Psoas muscle (tissue), 8 donors: ENCODE results near the gene VPS36. TPM values are rescaled to one million over a fixed set of nuclear protein-coding genes. Genes with fewer than 3 reads are reported as not detected.

Experiments
- ATAC-seq, 4 donors: fragments of 200-7000 bp; cut with Tn5 transposase; one replicate each; pipeline ENCODE4 v1.9.1; 2020; ENCODE audit warnings: moderate library complexity in 3 of 4, mild to moderate bottlenecking in 2 of 4
- DNase-seq, 2 donors: peaks; one replicate each; pipeline ENCODE4 v3.0.0-alpha.2; 2020
- H3K27ac ChIP-seq: fragments of 200-600 bp; one replicate; pipeline ENCODE4 v1.8.0; 2022
- H3K27me3 ChIP-seq, 3 donors: fragments of 200-600 bp in 1 of 3; one replicate each; pipeline versions ENCODE4 v1.6.1 to v1.8.0; 2013 to 2022; ENCODE audit warnings: low read length in 2 of 3, mild to moderate bottlenecking in 2 of 3, moderate library complexity in 1 of 3; ENCODE audit not compliant: insufficient read depth in 3 of 3
- H3K36me3 ChIP-seq, 2 donors: fragments of 200-600 bp in 1 of 2; one replicate each; pipeline versions ENCODE4 v1.6.1 to v1.8.0; 2013 to 2022; ENCODE audit warnings: low read depth in 1 of 2, mild to moderate bottlenecking in 1 of 2, moderate library complexity in 1 of 2; ENCODE audit not compliant: insufficient read depth in 1 of 2
- H3K4me1 ChIP-seq: fragments of 200-600 bp; one replicate; pipeline ENCODE4 v1.8.0; 2022
- H3K4me3 ChIP-seq: fragments of 200-600 bp; one replicate; pipeline ENCODE4 v1.8.0; 2022; ENCODE audit warnings: mild to moderate bottlenecking
- H3K9me3 ChIP-seq: fragments of 200-600 bp; one replicate; pipeline ENCODE4 v1.8.0; 2022
- CTCF ChIP-seq: fragments of 200-600 bp; IDR thresholded peaks from one replicate; pipeline ENCODE4 v1.8.0; 2022; ENCODE audit warnings: antibody characterized with exemption
- WGBS, 3 donors: extraction: QIAGEN DNeasy Blood & Tissue Kit; methylation state at CpG; one replicate each; pipeline versions ENCODE4 v1.1.6 to v1.1.7; 2013; 5-methylcytosine and 5-hydroxymethylcytosine counted together
- intact Hi-C, 2 donors: fragments of 100-400 bp; cut with DNase I; formaldehyde crosslinking; loops; one replicate each; pipeline versions ENCODE4 v1.11.0 to v1.14.2; 2022
- polyA plus RNA-seq, 3 donors: library from polyadenylated mRNA; stranded (reverse); fragments of 200-250 nt; gene quantifications; one replicate each; pipeline ENCODE4 v1.2.3, GENCODE V29; 2013
- total RNA-seq, 4 donors: library from RNA; stranded (reverse); fragmentation: NEBNext Ultra II Directional in 2 of 4; extraction: Animal tissue kit (Norgen Biotek cat#: 25700) in 2 of 4; gene quantifications; one replicate each; pipeline versions ENCODE4 v1.2.1 to v1.2.4, GENCODE V29; 2021 to 2023
- donor health status: healthy with polysubstance abuse.
- donor health status: DM: no; HTN: no; CAD: no; lungs with moderate emphysema.
- donor health status: Bipolar disorder and iron deficiency.
- donor health status: healthy.
- donor health status: DM: yes; HTN: yes; CAD: no.
- donor health status: DM: no; HTN: no; CAD: no.
- donor health status: DM: no; HTN: no; CAD: no.
- donor health status: DM: yes; HTN: yes; CAD: no.

Gene VPS36
- total and polyA plus RNA-seq, 7 donors: 15.5 to 35.2 (median 29.2) TPM

GRCh38 chr13:52454820-52455676, 4.6 kb upstream of the VPS36 start, which contains the start of gene CKAP2:
Gene CKAP2 (plus strand): TSS chr13:52455478. CDS start chr13:52455557, 79 bp downstream.
- Histone ChIP-seq H3K27me3 (no peaks in the 10 kb centered on the region), H3K36me3 (peaks cover 0 to 6% of the 10 kb centered on the region in 2 donors), H3K4me1 (peaks cover 11% of the 10 kb centered on the region), H3K4me3 (peak within 1 kb of the TSS; percentile 81), H3K9me3 (no peaks in the 10 kb centered on the region), H3K27ac (peak within 1 kb of the TSS; percentile 90)
- peak; percentile 87 to 94 (median 91) for ATAC-seq
- intact Hi-C loops: loop anchor here (5.0 to 10.0 kb wide), 5 partner anchors 197 to 450 kb away; partner anchors contain the start of gene SUGT1 (in 2 of the 2)
- peak; percentile 93 to 95 for DNase-seq
- WGBS, 3 donors: 0% methylated on average over 52 to 55 of the region's 56 CpGs
- TF ChIP-seq CTCF: no peak

GRCh38 chr13:52454459-52454819, 4.0 kb upstream of the VPS36 start:
- ATAC-seq: no peak
- H3K4me1 ChIP-seq: peaks cover 11% of the 10 kb centered on the region
- 32 to 43% (median 34%) methylated on average over 8 of the region's 8 CpGs for WGBS, 3 donors
- peaks cover 0 to 6% of the 10 kb centered on the region in 2 donors for H3K36me3 ChIP-seq
- no peaks in the 10 kb centered on the region for H3K9me3 ChIP-seq
- H3K27me3 ChIP-seq: no peaks in the 10 kb centered on the region
- H3K4me3 ChIP-seq: peak overlapping the region; percentile 81
- no peak for DNase-seq
- H3K27ac ChIP-seq: peak overlapping the region; percentile 90
- intact Hi-C loops: loop anchor here (5.0 to 10.0 kb wide), 5 partner anchors 198 to 450 kb away; partner anchors contain the start of gene SUGT1 (in 2 of the 2)
- TF ChIP-seq CTCF: no peak

GRCh38 chr13:52452470-52452869, 2.0 kb upstream of the VPS36 start:
- DNase-seq (no peak), ATAC-seq (no peak)
- Histone ChIP-seq H3K4me1 (peaks cover 30% of the 10 kb centered on the region), H3K27me3 (no peaks in the 10 kb centered on the region), H3K9me3 (no peaks in the 10 kb centered on the region), H3K4me3 (no peak overlapping the region), H3K27ac (no peak overlapping the region), H3K36me3 (peaks cover 0 to 3% of the 10 kb centered on the region in 2 donors)
- TF ChIP-seq CTCF: no peak
- 30 to 44% (median 37%) methylated on average over 2 of the region's 2 CpGs for WGBS, 3 donors
- intact Hi-C loops: loop anchor here (5.0 to 10.0 kb wide), 5 partner anchors 200 to 448 kb away; partner anchors contain the start of gene SUGT1 (in 2 of the 2)

- no peak for TF ChIP-seq CTCF
- intact Hi-C loops: loop anchor here (2.0 to 10.0 kb wide), 6 partner anchors 104 to 446 kb away; partner anchors contain the start of gene SUGT1 (in 2 of the 2)
- Histone ChIP-seq H3K4me3 (peak overlapping the region; percentile 91), H3K36me3 (no peaks in the 10 kb centered on the region), H3K4me1 (peaks cover 32% of the 10 kb centered on the region), H3K9me3 (no peaks in the 10 kb centered on the region), H3K27me3 (no peaks in the 10 kb centered on the region), H3K27ac (peak overlapping the region; percentile 99)
- DNase-seq: no peak
- ATAC-seq: no peak
- 86 to 93% (median 87%) methylated on average over 24 of the region's 24 CpGs for WGBS, 3 donors
Observed at GRCh38 chr13:52451135-52451804, 836 bp upstream of the VPS36 start.
